HG03342 (cell line): ENCODE results near the gene TTC16.

Source experiments
- ATAC-seq: cut with Tn5 transposase; IDR thresholded peaks from one replicate; pipeline ENCODE4 v1.9.1; 2021; ENCODE audit warnings: mild to moderate bottlenecking, moderate library complexity; ENCODE audit not compliant: unreplicated experiment

Gene TTC16, protein sequence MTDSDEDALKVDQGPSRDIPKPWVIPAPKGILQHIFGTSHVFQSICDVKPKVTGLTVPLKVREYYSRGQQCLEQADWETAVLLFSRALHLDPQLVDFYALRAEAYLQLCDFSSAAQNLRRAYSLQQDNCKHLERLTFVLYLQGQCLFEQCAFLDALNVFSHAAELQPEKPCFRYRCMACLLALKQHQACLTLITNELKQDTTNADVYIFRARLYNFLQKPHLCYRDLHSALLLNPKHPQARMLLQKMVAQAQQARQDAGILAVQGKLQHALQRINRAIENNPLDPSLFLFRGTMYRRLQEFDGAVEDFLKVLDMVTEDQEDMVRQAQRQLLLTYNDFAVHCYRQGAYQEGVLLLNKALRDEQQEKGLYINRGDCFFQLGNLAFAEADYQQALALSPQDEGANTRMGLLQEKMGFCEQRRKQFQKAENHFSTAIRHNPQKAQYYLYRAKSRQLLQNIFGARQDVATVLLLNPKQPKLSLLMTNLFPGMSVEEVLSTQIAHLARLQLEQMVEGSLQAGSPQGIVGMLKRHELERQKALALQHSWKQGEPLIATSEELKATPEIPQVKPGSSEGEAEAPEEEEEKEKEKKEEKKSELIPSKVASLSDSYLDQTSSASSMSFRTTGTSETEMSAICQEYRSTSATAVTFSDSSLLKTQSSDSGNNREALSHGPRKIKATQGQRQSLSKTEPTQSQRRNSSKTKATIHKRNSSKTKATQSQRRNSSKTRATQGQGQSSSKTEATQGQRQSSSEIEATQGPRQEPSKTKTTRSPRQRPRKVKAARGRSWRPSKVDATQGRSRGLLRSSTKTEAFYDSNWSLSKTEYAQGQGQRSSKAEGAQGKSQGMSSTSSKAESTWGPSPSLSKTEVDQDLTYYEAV

DNA sequence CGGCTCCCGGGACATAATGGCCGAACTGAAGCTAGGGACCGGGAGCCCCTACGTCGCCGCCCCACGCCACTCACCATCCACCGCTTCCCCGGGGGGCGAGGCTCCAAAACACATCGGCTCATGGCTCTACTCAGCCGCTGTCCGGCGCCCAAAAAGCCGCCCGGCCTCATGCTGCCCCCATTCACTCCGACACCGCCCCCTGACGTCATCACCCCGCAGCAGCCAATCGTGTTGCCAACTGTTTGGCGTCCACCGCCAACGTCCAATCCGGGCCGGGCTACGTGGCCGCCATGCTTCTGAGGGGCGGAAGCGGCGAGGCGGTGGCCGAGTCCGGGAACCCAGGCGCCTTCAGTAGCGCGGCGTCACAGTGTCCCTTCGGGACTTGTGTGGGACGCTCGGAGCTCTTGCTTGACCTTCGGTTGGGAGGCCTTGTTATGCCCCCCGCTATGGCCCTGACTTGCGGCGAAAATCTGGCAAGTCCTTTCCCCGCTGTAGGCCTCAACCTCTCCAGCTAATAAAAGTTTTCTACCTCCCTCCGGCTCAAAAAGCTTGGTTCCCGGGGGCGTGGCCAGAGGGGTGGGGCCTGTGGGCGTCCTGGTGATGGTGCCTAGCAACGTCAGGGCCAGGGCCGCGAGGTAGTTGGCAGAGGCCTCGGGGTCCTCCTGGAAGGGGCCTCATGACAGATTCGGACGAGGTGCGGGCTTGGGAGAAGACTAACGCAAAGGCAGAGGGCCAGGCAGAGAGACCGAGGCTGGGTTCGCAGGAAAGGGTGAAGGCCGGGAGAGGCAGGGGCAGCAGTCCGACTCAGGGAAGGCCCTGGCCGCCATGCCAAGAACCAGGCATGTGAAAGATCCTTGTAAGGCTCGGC, at the start of gene TTC16, which contains the start of gene PTRH1:
TSS of gene TTC16 (plus strand) at position 610 of the 868 bp plus-strand sequence. CDS start at position 677, 67 bp downstream.
TSS of gene PTRH1 (minus strand) at position 194 of the 868 bp plus-strand sequence. CDS start at position 170, 24 bp downstream.
- ATAC-seq = peak; percentile 90

DNA sequence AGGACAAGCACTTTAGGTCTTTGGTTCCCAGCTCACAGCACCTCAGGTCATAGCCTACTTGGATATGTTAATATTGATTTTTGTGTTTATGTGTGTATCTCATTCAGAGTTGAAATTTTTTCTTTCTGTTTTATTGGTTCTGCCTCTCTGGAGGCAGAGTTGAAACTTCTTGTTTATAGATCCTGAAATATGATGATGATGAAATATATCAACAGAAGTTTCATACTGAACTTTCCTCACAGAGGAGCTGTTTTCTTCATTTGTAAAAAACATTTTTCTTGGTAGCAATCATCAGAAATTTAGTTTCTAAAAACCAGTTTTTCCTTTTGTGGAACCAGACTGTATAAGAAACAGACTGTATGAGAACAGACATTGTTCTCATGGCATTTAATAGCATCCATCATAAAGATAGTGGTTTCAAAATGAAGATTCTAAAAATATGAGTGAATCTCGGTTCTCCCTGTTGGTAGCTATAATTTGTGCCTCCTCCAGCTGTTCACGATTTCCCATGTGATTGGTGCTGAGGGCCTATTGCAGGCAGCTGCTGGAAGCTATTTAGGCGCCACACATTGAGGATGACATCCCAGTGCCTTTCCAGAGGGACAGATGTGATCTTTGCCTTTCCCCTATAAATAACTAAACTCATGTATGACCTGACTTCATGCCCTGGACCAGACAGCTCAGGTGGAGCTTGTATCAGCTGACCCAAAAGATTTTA, 48.6 kb upstream of the TTC16 start:
- no peak for ATAC-seq

- no peak for ATAC-seq
Measured at GRCh38 chr9:127667906-127668305, 48.0 kb upstream of the TTC16 start.

DNA sequence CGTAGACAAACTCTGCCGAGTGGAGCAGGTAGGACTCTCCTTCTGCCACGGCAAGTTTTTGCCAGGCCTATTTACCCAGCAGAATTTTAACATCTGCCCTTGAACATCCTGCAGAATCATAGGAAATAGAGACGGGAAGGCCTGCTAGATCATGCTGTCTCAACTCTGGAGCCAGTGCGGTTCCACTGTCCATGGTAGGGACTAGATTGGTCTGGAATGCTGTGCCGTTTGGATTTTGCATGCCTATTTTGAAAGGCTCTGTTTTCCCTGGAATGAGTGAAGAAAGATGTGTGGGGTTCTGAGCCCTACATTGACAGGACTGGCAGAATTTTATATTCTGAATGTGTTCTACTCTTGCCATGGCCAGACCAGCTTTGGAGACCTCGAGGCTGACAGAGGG, 42.6 kb upstream of the TTC16 start:
- no peak for ATAC-seq

- no peak for ATAC-seq
Measured at GRCh38 chr9:127676638-127677037, 39.2 kb upstream of the TTC16 start.

- no peak for ATAC-seq
Measured at GRCh38 chr9:127679506-127679905, 36.4 kb upstream of the TTC16 start.

DNA sequence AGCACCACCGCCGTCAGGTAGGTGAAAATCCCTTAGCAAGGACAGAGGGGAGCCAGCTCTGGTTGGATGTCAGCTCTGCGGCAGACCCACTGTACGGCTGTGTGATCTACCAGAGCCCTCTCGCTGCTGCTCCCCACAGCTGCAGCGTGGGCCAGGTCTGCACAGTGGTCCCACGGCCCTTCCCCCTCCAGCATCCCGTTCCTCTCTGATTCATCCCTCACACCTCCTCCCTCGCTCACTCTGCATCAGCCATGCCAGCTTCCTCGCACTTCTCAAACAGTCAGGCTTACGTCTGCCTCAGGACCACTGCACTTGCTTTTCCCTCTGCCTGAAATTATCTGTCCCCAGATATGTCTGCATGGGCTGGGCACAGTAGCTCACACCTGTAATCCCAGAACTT, 35.7 kb upstream of the TTC16 start:
- ATAC-seq = no peak

GRCh38 chr9:127680846-127681245, 35.0 kb upstream of the TTC16 start:
- ATAC-seq = no peak

DNA sequence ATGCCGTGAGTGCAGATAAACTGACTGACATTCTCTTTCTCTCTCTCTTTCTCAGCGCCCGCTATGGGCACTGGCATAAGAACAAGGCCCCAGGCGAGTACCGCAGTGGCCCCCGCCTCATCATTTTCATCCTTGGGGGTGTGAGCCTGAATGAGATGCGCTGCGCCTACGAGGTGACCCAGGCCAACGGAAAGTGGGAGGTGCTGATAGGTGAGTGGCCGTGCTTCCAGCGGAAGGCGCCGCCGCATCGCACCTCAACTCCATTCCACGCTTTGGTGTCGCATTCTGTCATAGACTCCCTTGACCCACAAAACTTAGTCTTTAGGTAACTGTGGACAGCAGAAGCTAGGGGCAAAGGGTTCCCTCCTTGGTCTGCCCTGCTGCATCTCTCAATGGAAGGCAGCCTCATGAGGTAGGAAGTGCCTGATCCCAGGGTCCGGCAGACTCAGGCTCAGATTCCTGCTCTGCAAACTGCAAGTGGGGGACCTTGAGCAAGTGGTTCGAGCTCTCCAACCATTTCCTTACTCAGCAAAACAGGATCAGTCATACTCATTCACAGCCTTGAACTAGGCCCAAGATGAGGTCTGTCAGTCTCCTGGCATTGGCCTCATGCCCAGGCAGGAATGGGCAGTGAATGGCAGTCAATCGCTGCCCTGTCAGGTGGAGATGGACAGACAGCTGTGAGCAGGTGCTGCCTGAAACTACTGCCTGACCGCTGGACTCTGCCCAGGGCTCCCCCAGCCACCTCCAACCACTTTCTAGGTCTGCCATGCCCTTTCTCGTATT, 33.3 kb upstream of the TTC16 start:
- ATAC-seq = no peak

GRCh38 chr9:127683723-127684122, 32.2 kb upstream of the TTC16 start:
- no peak for ATAC-seq

DNA sequence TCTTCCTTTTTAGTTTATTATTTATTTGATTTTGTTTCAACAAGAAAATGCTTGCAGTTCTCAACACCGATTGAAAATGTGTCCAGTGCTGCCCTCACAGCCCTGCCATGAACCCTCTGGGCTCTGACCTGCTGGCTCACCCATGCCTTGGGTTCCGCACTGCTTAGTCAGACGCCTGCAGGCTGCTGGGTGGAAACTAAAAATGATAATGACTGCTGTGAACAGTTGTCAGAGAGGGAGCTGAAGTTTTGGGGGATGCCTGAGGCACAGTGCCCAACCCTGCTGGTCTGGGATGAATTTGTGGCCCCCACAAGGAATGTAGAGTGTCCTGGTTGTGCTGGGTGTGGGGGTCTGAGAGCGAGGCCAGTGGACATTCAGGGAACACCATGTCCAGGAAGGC, 31.3 kb upstream of the TTC16 start:
- no peak for ATAC-seq

GRCh38 chr9:127686461-127687393, 29.2 kb upstream of the TTC16 start:
- no peak for ATAC-seq

GRCh38 chr9:127689329-127690000, 26.4 kb upstream of the TTC16 start:
- ATAC-seq = no peak

DNA sequence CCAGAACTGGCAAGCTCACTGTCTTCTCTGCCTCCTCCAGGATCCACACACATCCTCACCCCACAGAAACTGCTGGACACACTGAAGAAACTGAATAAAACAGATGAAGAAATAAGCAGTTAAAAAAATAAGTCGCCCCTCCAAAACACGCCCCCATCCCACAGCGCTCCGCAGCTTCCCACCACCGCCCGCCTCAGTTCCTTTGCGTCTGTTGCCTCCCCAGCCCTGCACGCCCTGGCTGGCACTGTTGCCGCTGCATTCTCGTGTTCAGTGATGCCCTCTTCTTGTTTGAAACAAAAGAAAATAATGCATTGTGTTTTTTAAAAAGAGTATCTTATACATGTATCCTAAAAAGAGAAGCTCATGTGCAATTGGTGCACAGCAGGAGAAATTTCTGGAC, 25.1 kb upstream of the TTC16 start:
- no peak for ATAC-seq

DNA sequence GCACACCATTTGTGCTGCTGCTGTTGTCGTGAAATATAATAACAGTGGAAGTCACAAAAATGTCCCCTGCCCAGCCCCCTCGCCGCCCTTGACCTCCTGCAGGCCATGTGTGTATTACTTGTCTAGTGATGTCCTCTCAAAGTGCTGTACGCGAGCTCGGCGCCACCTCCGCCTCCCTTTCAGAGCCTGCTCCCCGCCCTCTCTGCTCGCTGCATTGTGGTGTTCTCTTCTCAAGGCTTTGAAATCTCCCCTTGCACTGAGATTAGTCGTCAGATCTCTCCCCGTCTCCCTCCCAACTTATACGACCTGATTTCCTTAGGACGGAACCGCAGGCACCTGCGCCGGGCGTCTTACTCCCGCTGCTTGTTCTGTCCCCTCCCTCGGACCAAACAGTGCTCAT, 23.8 kb upstream of the TTC16 start:
- no peak for ATAC-seq

DNA sequence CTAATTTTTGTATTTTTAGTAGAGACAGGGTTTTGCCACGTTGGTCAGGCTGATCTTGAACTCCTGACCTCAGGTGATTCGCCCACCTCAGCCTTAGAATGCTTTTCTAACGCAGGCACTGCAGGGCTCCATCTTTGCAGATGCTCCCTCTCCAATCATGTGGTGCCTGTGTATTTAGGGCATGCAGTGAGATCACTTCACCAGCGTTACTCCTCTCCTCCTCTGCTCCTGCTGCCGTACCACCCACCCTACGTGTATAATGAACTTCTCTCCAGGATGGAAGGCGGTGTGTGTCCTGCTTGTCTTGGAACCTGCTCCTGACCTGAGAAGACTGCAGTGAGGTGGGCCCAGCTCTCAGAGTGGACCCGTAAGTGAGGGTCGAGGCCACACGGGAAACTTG, 22.7 kb upstream of the TTC16 start:
- ATAC-seq = no peak

- no peak for ATAC-seq
Measured at GRCh38 chr9:127693697-127694096, 22.2 kb upstream of the TTC16 start.
